CD4-positive, alpha-beta T cell (primary cell): ENCODE measurements around the gene KCNN3. TPM values are rescaled to one million over a fixed set of nuclear protein-coding genes. Genes with fewer than 3 reads are reported as not detected.
A peak's percentile ranks its signal among the peaks of the same experiment; 100 is the strongest.

Experiments
- ATAC-seq: fragments of 200-7000 bp; cut with Tn5 transposase; one replicate; pipeline ENCODE4 v1.10.0; 2022; ENCODE audit warnings: mild to moderate bottlenecking; ENCODE audit not compliant: poor library complexity
- CTCF ChIA-PET: fragments of 350-600 bp; sonication (Branson Sonifier 250); formaldehyde crosslinking; loops from one replicate; lab custom pipeline; 2021; ENCODE audit warnings: antibody characterized with exemption, inconsistent platforms; lab: Charles Lee
- POLR2A ChIA-PET: fragments of 350-600 bp; sonication (Branson Sonifier 250); formaldehyde crosslinking; loops from one replicate; lab custom pipeline; 2021; ENCODE audit warnings: antibody characterized with exemption, inconsistent platforms; lab: Charles Lee
- DNase-seq, 14 experiments: peaks; one replicate each; pipeline ENCODE4 v3.0.0-alpha.2; 2013 to 2020; ENCODE audit warnings: mixed read lengths in 2 of 14
- H3K27ac ChIP-seq, 2 donors: one replicate each; pipeline versions ENCODE4 v1.5.1 to v1.7.0; 2013; ENCODE audit warnings: low read length in 2 of 2, low read depth in 1 of 2, mild to moderate bottlenecking in 1 of 2
- H3K27me3 ChIP-seq, 2 experiments: 1 replicate in 1 of 2; 2 replicates in 1 of 2; pipeline versions ENCODE4 v1.6.1 to v1.7.0; 2013; ENCODE audit warnings: low read length in 2 of 2, control low read depth in 1 of 2, mild to moderate bottlenecking in 1 of 2, moderate library complexity in 1 of 2; ENCODE audit not compliant: insufficient read depth in 2 of 2, control insufficient read depth in 1 of 2
- H3K36me3 ChIP-seq: one replicate; pipeline ENCODE4 v1.6.1; 2013; ENCODE audit warnings: low read length, control low read depth; ENCODE audit not compliant: insufficient read depth
- H3K4me1 ChIP-seq: one replicate; pipeline ENCODE4 v1.6.1; 2013; ENCODE audit warnings: low read length, control low read depth; ENCODE audit not compliant: insufficient read depth
- H3K4me3 ChIP-seq: one replicate; pipeline ENCODE4 v1.5.1; 2013; ENCODE audit warnings: mild to moderate bottlenecking, low read length, moderate library complexity
- H3K9me3 ChIP-seq, 2 experiments: 1 replicate in 1 of 2; 2 replicates in 1 of 2; pipeline versions ENCODE4 v1.6.1 to v1.7.0; 2013; ENCODE audit warnings: low read length in 2 of 2, mild to moderate bottlenecking in 2 of 2, control low read depth in 1 of 2, moderate library complexity in 1 of 2; ENCODE audit not compliant: control insufficient read depth in 1 of 2, insufficient read depth in 1 of 2
- H3K27ac Mint-ChIP-seq: one replicate; pipeline ENCODE4 v1.8.0; 2020; ENCODE audit warnings: mixed read lengths
- H3K27me3 Mint-ChIP-seq: one replicate; pipeline ENCODE4 v1.8.0; 2021; ENCODE audit warnings: mixed read lengths
- H3K36me3 Mint-ChIP-seq: one replicate; pipeline ENCODE4 v1.8.0; 2021; ENCODE audit warnings: low read depth, mixed read lengths
- H3K4me1 Mint-ChIP-seq: one replicate; pipeline ENCODE4 v1.8.0; 2021; ENCODE audit warnings: low read depth, mixed read lengths
- H3K4me3 Mint-ChIP-seq: one replicate; pipeline ENCODE4 v1.8.0; 2020; ENCODE audit warnings: mild to moderate bottlenecking, mixed read lengths
- H3K9me3 Mint-ChIP-seq: one replicate; pipeline ENCODE4 v1.8.0; 2020; ENCODE audit warnings: mixed read lengths
- CTCF ChIP-seq: fragments of 200-600 bp; IDR thresholded peaks from one replicate; pipeline ENCODE4 v1.8.0; 2022; ENCODE audit warnings: antibody characterized with exemption, mild to moderate bottlenecking
- intact Hi-C, 2 experiments: fragments of 100-400 bp; cut with DNase I in 1 of 2; cut with micrococcal nuclease in 1 of 2; formaldehyde crosslinking; loops; one replicate each; pipeline versions ENCODE4 v1.15.1 to v1.9.0; 2023 to 2025; cut with DNase I, micrococcal nuclease
- total RNA-seq, 174 experiments: library from RNA in 2 of 174; stranded (reverse) in 2 of 174; gene quantifications; one replicate each; pipeline ENCODE4 v1.2.3 and lab custom pipeline; 2021 to 2026

Gene KCNN3
- total RNA-seq, 2 experiments from 2014 or later, result not detected

- intact Hi-C loops, result no loop called here
- ATAC-seq (peak; percentile 66), DNase-seq (peak in 11 of 14 experiments; percentile 14 to 72 (median 42))
- Histone ChIP-seq H3K4me1 (peaks cover 21% of the 10 kb centered on the region), H3K36me3 (no peaks in the 10 kb centered on the region), H3K4me3 (no peak overlapping the region), H3K9me3 (no peaks in the 10 kb centered on the region), H3K27me3 (no peaks in the 10 kb centered on the region), H3K27ac (no peak overlapping the region)
- CTCF ChIA-PET, result interaction anchor here (1.3 to 2.6 kb wide), 3 partner anchors 32 to 107 kb away, joined by 3 to 18 read pairs (median 3); no protein-coding TSS in a partner anchor
- Mint-ChIP-seq H3K27ac (peak overlapping the region; percentile 30), H3K27me3 (no peaks in the 10 kb centered on the region), H3K9me3 (no peaks in the 10 kb centered on the region), H3K36me3 (no peaks in the 10 kb centered on the region), H3K4me1 (peaks cover 53% of the 10 kb centered on the region), H3K4me3 (peak overlapping the region; percentile 78)
- POLR2A ChIA-PET, result interaction anchor here (1.1 to 2.1 kb wide), 3 partner anchors 11 to 26 kb away, joined by 3 to 7 read pairs (median 3); no protein-coding TSS in a partner anchor
- no peak for TF ChIP-seq CTCF
These were observed 110.9 kb downstream of the KCNN3 start for GRCh38 chr1:154759196-154759595.

GRCh38 chr1:154758346-154758745, 111.7 kb downstream of the KCNN3 start:
- H3K4me3 Mint-ChIP-seq, result no peak overlapping the region
- CTCF ChIA-PET, result interaction anchor here (1.3 kb wide), 1 partner anchor 88 kb away, joined by 3 read pairs; no protein-coding TSS in a partner anchor
- peak overlapping the region; percentile 30 for H3K27ac Mint-ChIP-seq
- no peaks in the 10 kb centered on the region for H3K27me3 Mint-ChIP-seq
- Histone ChIP-seq H3K27ac (no peak overlapping the region), H3K4me3 (no peak overlapping the region), H3K27me3 (no peaks in the 10 kb centered on the region), H3K4me1 (peaks cover 21% of the 10 kb centered on the region), H3K9me3 (no peaks in the 10 kb centered on the region), H3K36me3 (no peaks in the 10 kb centered on the region)
- intact Hi-C loops, result no loop called here
- TF ChIP-seq CTCF, result no peak
- no peaks in the 10 kb centered on the region for H3K9me3 Mint-ChIP-seq
- POLR2A ChIA-PET, result interaction anchor here (1.6 kb wide), 1 partner anchor 12 kb away, joined by 3 read pairs; no protein-coding TSS in a partner anchor
- ATAC-seq (no peak), DNase-seq (no peak)
- H3K4me1 Mint-ChIP-seq, result peaks cover 55% of the 10 kb centered on the region
- H3K36me3 Mint-ChIP-seq, result no peaks in the 10 kb centered on the region

- H3K4me1 Mint-ChIP-seq, result peaks cover 55% of the 10 kb centered on the region
- CTCF ChIA-PET, result interaction anchor here (0.6 kb wide), 1 partner anchor 9 kb away, joined by 3 read pairs; no protein-coding TSS in a partner anchor
- DNase-seq (no peak), ATAC-seq (no peak)
- no peaks in the 10 kb centered on the region for H3K27me3 Mint-ChIP-seq
- no peak for TF ChIP-seq CTCF
- no peak overlapping the region for H3K4me3 ChIP-seq
- no peaks in the 10 kb centered on the region for H3K9me3 ChIP-seq
- no peak overlapping the region for H3K4me3 Mint-ChIP-seq
- POLR2A ChIA-PET, result interaction anchor here (0.9 kb wide), 1 partner anchor 9 kb away, joined by 4 read pairs; no protein-coding TSS in a partner anchor
- H3K27me3 ChIP-seq, result no peaks in the 10 kb centered on the region
- intact Hi-C loops, result no loop called here
- no peak overlapping the region for H3K27ac ChIP-seq
- H3K4me1 ChIP-seq, result peaks cover 21% of the 10 kb centered on the region
- H3K9me3 Mint-ChIP-seq, result no peaks in the 10 kb centered on the region
- no peaks in the 10 kb centered on the region for H3K36me3 Mint-ChIP-seq
- H3K36me3 ChIP-seq, result no peaks in the 10 kb centered on the region
- peak overlapping the region; percentile 9 for H3K27ac Mint-ChIP-seq
These were observed 113.1 kb downstream of the KCNN3 start for GRCh38 chr1:154756793-154757548.
